Bronchial epithelial cell (primary cell): ENCODE data around the gene AP2B1. TPM values are rescaled to one million over a fixed set of nuclear protein-coding genes. Genes with fewer than 3 reads are reported as not detected.

Source experiments
- DNase-seq: peaks from one replicate; pipeline ENCODE4 v3.0.0-alpha.2; 2010; ENCODE audit warnings: low read depth
- FAIRE-seq: peaks from 2 replicates; lab custom pipeline; 2011; peaks lifted over from hg19 to GRCh38; lab: Jason Lieb, UNC
- H3K27me3 ChIP-seq: 2 replicates; pipeline ENCODE4 v1.5.1; 2011; ENCODE audit warnings: low read length; ENCODE audit not compliant: control insufficient read depth, insufficient read depth
- H3K36me3 ChIP-seq: 2 replicates; pipeline ENCODE4 v1.5.1; 2011; ENCODE audit warnings: low read length; ENCODE audit not compliant: control insufficient read depth, insufficient read depth
- H3K4me3 ChIP-seq: 2 replicates; pipeline ENCODE4 v1.5.1; 2011; ENCODE audit warnings: mild to moderate bottlenecking, low read depth, low read length, control low read depth
- total RNA-seq: library from RNA; depleted of rRNA; stranded (reverse); fragments of >200 nt; gene quantifications from 2 replicates; pipeline ENCODE4 v1.2.1, GENCODE V29; 2014
- TF ChIP-seq, protein P1 (sequence below): IDR thresholded peaks from 2 replicates; pipeline ENCODE4 v1.5.1; 2011; ENCODE audit warnings: mild to moderate bottlenecking, moderate library complexity, low read length, control low read depth, inconsistent platforms; ENCODE audit not compliant: insufficient read depth, severe bottlenecking

Gene AP2B1
- total RNA-seq, 1 donor from 2014 or later, result 50.8 TPM

DNA sequence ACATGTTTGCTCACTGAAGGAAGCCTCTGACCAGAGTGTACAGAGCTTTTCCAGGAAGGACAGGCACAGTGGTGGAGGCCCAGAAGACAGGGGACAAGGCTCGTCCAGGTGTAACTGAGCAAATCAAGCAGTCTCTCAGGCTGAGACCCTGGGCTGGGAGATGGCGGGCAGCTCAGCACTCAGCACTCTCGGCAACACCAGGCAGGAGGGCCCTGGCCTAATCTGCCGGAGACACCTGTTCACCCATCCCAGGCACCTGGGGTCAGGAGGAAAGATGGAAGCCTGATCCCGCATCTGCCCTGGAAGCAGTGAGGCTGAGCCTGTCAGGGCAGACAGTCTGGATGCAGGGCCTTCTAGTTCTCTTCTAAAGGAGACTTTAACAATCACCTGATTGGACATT, 149.1 kb downstream of the AP2B1 start:
- Histone ChIP-seq H3K36me3 (no peaks in the 10 kb centered on the region), H3K27me3 (peaks cover 19% of the 10 kb centered on the region), H3K4me3 (no peak overlapping the region)
- no peak for FAIRE-seq
- DNase-seq, result no peak
- TF ChIP-seq, protein P1, sequence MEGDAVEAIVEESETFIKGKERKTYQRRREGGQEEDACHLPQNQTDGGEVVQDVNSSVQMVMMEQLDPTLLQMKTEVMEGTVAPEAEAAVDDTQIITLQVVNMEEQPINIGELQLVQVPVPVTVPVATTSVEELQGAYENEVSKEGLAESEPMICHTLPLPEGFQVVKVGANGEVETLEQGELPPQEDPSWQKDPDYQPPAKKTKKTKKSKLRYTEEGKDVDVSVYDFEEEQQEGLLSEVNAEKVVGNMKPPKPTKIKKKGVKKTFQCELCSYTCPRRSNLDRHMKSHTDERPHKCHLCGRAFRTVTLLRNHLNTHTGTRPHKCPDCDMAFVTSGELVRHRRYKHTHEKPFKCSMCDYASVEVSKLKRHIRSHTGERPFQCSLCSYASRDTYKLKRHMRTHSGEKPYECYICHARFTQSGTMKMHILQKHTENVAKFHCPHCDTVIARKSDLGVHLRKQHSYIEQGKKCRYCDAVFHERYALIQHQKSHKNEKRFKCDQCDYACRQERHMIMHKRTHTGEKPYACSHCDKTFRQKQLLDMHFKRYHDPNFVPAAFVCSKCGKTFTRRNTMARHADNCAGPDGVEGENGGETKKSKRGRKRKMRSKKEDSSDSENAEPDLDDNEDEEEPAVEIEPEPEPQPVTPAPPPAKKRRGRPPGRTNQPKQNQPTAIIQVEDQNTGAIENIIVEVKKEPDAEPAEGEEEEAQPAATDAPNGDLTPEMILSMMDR, result no peak

DNA sequence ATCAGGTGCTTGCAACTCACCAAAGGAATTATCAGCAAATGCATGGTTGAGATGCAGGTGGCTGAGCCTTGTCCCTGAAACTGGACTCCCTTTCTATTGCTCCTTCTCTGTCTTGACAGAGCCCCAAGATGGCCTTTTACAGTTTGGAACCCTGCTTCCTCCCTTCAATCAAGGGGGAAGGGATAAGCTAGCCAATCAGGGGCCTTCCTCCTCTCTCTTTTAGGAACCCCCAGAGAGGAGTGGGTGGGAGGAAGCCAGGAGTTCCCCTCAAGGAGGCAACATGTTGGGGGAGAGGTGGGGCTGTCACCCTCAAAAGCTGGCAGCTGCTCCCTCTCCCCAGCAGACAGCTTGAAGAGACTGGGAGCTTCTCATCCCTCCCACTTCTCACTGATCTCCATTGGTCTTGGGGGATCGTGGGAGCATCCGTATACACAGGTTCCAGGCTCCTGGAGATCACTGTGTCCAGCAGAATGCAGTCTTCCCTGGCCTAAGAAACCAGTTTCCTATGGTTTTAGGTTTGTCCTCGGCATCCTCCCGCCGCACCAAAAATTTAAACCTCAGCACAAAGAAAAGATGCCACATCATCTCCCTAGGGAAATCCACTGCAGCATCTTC, 151.5 kb downstream of the AP2B1 start:
- DNase-seq (no peak), FAIRE-seq (no peak)
- no peak overlapping the region for H3K4me3 ChIP-seq
- TF ChIP-seq, protein P1, result no peak
- H3K27me3 ChIP-seq, result peaks cover 25% of the 10 kb centered on the region
- no peaks in the 10 kb centered on the region for H3K36me3 ChIP-seq

DNA sequence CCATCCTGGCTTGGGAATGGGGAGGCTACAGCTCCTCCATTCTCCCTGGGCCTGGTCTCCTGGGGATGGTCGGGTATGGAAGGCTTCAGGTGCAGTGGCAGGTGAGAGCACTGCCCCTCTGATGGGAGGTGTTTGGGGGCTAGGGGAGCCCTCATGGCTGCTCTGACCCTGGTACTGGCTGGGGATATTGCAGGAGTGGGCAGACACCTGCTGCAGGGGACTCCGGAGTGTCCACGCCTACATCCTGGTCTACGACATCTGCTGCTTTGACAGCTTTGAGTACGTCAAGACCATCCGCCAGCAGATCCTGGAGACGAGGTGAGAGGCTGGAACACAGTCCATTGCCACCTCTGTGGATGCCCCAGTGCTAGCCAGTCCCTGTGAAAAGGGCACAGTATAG, 153.1 kb downstream of the AP2B1 start:
- DNase-seq (no peak), FAIRE-seq (no peak)
- TF ChIP-seq, protein P1, result no peak
- Histone ChIP-seq H3K27me3 (peaks cover 25% of the 10 kb centered on the region), H3K4me3 (no peak overlapping the region), H3K36me3 (no peaks in the 10 kb centered on the region)

DNA sequence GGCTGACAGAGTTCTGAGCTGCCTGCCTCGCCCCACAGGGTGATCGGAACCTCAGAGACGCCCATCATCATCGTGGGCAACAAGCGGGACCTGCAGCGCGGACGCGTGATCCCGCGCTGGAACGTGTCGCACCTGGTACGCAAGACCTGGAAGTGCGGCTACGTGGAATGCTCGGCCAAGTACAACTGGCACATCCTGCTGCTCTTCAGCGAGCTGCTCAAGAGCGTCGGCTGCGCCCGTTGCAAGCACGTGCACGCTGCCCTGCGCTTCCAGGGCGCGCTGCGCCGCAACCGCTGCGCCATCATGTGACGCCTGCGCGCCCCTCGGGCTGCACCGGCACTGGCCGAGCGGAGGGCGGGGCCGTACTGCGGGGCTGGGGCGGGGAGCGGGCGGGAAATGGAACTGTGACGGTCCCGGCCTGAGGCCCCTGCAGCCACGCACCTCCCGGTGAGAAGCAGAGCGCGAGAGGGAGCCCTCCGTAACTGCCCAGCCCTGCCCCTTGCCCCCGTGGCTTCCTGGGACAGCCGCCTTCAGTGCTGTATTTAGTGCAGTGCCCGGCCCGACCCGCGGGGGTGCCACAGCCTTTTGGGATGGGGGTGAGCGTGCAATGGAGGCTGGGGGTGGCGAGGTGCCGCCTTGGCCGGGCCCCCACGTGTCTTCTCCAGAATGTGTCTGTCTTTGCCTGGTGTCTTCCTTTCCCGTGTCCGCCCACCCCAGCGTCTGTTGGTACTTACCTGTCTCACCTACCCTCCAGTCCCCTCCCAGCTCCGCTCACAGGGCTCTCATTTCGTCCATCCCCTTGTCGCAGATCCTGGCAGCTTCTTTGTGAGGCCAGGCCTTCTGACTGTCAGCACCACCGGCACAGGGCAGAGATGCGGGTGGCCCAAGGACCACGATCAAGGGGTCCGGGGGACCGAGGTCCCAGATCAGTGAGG, 154.1 kb downstream of the AP2B1 start:
- Histone ChIP-seq H3K36me3 (no peaks in the 10 kb centered on the region), H3K27me3 (peaks cover 24% of the 10 kb centered on the region), H3K4me3 (no peak overlapping the region)
- DNase-seq, result no peak
- TF ChIP-seq, protein P1, result no peak
- FAIRE-seq, result no peak

DNA sequence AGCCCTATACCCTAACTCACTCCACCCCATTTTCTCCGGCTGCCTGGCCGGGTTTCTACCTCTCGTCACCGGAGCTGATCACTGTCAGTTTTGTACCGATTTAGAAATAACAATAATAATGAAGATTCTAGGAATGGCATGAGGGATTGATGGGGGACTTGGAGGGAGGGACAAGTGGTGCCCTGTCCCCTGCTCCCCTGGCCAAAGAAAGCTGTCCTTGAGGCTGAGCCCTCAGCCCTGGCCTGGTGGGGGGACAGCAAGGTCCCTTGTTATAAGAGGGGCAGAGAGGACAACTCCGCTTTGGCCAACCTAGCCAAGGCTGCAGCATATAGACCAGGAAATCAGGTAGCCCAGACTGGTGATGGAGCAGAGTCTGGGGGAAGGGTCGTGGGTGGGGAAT, 155.4 kb downstream of the AP2B1 start:
- H3K27me3 ChIP-seq, result peaks cover 24% of the 10 kb centered on the region
- no peak for FAIRE-seq
- no peaks in the 10 kb centered on the region for H3K36me3 ChIP-seq
- no peak for DNase-seq
- no peak overlapping the region for H3K4me3 ChIP-seq
- TF ChIP-seq, protein P1, result no peak
